HL-60 (cell line): ENCODE data around the gene CCNY.

Experiments
- CTCF ChIP-seq: IDR thresholded peaks from one replicate; pipeline ENCODE4 v1.5.1; 2011; ENCODE audit warnings: low read length, control low read depth, inconsistent platforms; ENCODE audit not compliant: insufficient read depth
- GABPA ChIP-seq: IDR thresholded peaks from 2 replicates; pipeline ENCODE4 v1.6.1; 2012; ENCODE audit warnings: low read depth
- POLR2AphosphoS5 ChIP-seq: IDR thresholded peaks from 2 replicates; pipeline ENCODE4 v1.6.1; 2012; ENCODE audit warnings: low read depth

- TF ChIP-seq CTCF (no peak), POLR2AphosphoS5 (no peak), GABPA (no peak)
Measured at GRCh38 chr10:35580423-35580770, 244.1 kb downstream of the CCNY start.
